ENCODE results near the gene CLSTN1. TPM values are rescaled to one million over a fixed set of nuclear protein-coding genes. Genes with fewer than 3 reads are reported as not detected.

The CLSTN1 gene
- polyA plus RNA-seq, 4 donors, result 29.2 to 78.8 (median 41.8) TPM

GRCh38 chr1:9848022-9848421 is 24.3 kb upstream of the CLSTN1 start:
- Histone ChIP-seq H3K4me3 (ENCODE audit: low read depth in 1 of 3, low read length in 3 of 3) (no peak overlapping the region), H3K4me1 (ENCODE audit: control insufficient read depth in 3 of 3, insufficient read depth in 2 of 3, low read depth in 1 of 3, low read length in 2 of 3) (peaks cover 0 to 22% (median 2%) of the 10 kb centered on the region in 3 donors), H3K9me3 (ENCODE audit: control insufficient read depth in 2 of 2, insufficient read depth in 1 of 2, low read depth in 1 of 2, low read length in 1 of 2) (no peaks in the 10 kb centered on the region), H3K27me3 (ENCODE audit: control insufficient read depth in 3 of 3, insufficient read depth in 3 of 3, low read length in 3 of 3) (no peaks in the 10 kb centered on the region), H3K36me3 (ENCODE audit: control insufficient read depth in 3 of 3, insufficient read depth in 2 of 3, low read depth in 1 of 3, low read length in 3 of 3) (peaks cover 0 to 33% (median 0%) of the 10 kb centered on the region in 3 donors), H3K27ac (ENCODE audit: low read depth in 1 of 3, low read length in 2 of 3) (no peak overlapping the region)
- DNase-seq (peak; percentile 56 to 85), FAIRE-seq (no peak)
- WGBS, 3 donors, result 29 to 48% (median 32%) methylated on average over 8 of the region's 8 CpGs

GRCh38 chr1:9847269-9847668 is 23.5 kb upstream of the CLSTN1 start:
- no peaks in the 10 kb centered on the region for H3K27me3 ChIP-seq (ENCODE audit: control insufficient read depth in 3 of 3, insufficient read depth in 3 of 3, low read length in 3 of 3)
- H3K4me3 ChIP-seq (ENCODE audit: low read depth in 1 of 3, low read length in 3 of 3), result no peak overlapping the region
- 83 to 92% (median 90%) methylated on average over 2 of the region's 2 CpGs for WGBS, 3 donors
- H3K36me3 ChIP-seq (ENCODE audit: control insufficient read depth in 3 of 3, insufficient read depth in 2 of 3, low read depth in 1 of 3, low read length in 3 of 3), result peaks cover 0 to 27% (median 0%) of the 10 kb centered on the region in 3 donors
- no peaks in the 10 kb centered on the region for H3K9me3 ChIP-seq (ENCODE audit: control insufficient read depth in 2 of 2, insufficient read depth in 1 of 2, low read depth in 1 of 2, low read length in 1 of 2)
- FAIRE-seq (no peak), DNase-seq (no peak)
- no peak overlapping the region for H3K27ac ChIP-seq (ENCODE audit: low read depth in 1 of 3, low read length in 2 of 3)
- H3K4me1 ChIP-seq (ENCODE audit: control insufficient read depth in 3 of 3, insufficient read depth in 2 of 3, low read depth in 1 of 3, low read length in 2 of 3), result peaks cover 0 to 23% (median 4%) of the 10 kb centered on the region in 3 donors

GRCh38 chr1:9846611-9847171 is 22.9 kb upstream of the CLSTN1 start:
- FAIRE-seq (no peak), DNase-seq (no peak)
- peaks cover 0 to 23% (median 4%) of the 10 kb centered on the region in 3 donors for H3K4me1 ChIP-seq (ENCODE audit: control insufficient read depth in 3 of 3, insufficient read depth in 2 of 3, low read depth in 1 of 3, low read length in 2 of 3)
- H3K4me3 ChIP-seq (ENCODE audit: low read depth in 1 of 3, low read length in 3 of 3), result no peak overlapping the region
- H3K9me3 ChIP-seq (ENCODE audit: control insufficient read depth in 2 of 2, insufficient read depth in 1 of 2, low read depth in 1 of 2, low read length in 1 of 2), result peaks cover 0 to under 1% of the 10 kb centered on the region in 2 donors
- peak overlapping the region in 1 of 3 donors; percentile 8 for H3K27ac ChIP-seq (ENCODE audit: low read depth in 1 of 3, low read length in 2 of 3)
- 86 to 96% (median 89%) methylated on average over 16 to 17 of the region's 17 CpGs for WGBS, 3 donors
- no peaks in the 10 kb centered on the region for H3K27me3 ChIP-seq (ENCODE audit: control insufficient read depth in 3 of 3, insufficient read depth in 3 of 3, low read length in 3 of 3)
- peaks cover 0 to 24% (median 0%) of the 10 kb centered on the region in 3 donors for H3K36me3 ChIP-seq (ENCODE audit: control insufficient read depth in 3 of 3, insufficient read depth in 2 of 3, low read depth in 1 of 3, low read length in 3 of 3)

DNA sequence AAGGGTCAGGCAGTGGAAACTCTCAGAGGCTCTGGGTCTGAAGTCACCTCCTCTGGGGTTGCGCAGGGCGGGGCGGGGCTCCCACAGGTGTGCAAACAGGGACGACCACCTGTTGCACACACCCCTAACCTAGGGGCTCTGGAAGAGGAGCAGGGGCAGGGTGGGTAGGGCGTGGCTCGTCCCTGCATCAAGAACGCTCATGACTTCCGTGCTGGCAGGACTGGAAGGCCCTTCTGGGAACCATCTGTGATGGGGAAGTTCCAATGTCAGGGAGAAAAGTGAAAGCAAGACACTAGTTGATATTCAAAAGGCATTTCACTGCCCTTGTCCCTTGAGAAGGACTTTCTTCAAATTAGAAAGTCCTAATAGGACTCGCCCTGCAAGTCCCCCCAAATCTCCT is 22.1 kb upstream of the CLSTN1 start:
- Histone ChIP-seq H3K36me3 (ENCODE audit: control insufficient read depth in 3 of 3, insufficient read depth in 2 of 3, low read depth in 1 of 3, low read length in 3 of 3) (peaks cover 0 to 20% (median 0%) of the 10 kb centered on the region in 3 donors), H3K4me3 (ENCODE audit: low read depth in 1 of 3, low read length in 3 of 3) (no peak overlapping the region), H3K27me3 (ENCODE audit: control insufficient read depth in 3 of 3, insufficient read depth in 3 of 3, low read length in 3 of 3) (no peaks in the 10 kb centered on the region), H3K27ac (ENCODE audit: low read depth in 1 of 3, low read length in 2 of 3) (no peak overlapping the region), H3K4me1 (ENCODE audit: control insufficient read depth in 3 of 3, insufficient read depth in 2 of 3, low read depth in 1 of 3, low read length in 2 of 3) (peaks cover 0 to 20% (median 4%) of the 10 kb centered on the region in 3 donors), H3K9me3 (ENCODE audit: control insufficient read depth in 2 of 2, insufficient read depth in 1 of 2, low read depth in 1 of 2, low read length in 1 of 2) (peaks cover 0 to 4% of the 10 kb centered on the region in 2 donors)
- peak; percentile 26 to 39 for DNase-seq
- 50 to 59% (median 55%) methylated on average over 9 of the region's 9 CpGs for WGBS, 3 donors
- FAIRE-seq, result no peak

DNA sequence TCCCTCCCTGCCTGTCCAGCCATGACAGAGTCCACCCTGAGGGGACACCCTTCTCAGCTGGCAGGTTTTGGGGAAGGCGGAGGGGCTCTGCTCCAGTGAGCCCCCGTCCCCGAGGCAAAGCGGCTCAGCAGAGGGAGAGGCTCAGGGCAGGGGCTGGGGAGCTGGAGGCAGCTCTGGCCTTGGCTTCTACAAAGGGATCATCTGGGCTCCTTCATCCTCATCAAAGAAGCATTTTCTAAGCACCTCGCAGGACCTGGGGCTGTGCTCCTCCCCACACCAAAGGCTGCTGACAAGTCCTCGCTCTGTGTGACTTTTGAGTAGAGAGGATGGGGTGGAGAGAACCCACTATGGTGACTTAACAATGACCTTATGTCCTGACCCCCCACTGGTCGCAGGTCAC is 21.0 kb upstream of the CLSTN1 start:
- peaks cover 0 to 16% (median 4%) of the 10 kb centered on the region in 3 donors for H3K4me1 ChIP-seq (ENCODE audit: control insufficient read depth in 3 of 3, insufficient read depth in 2 of 3, low read depth in 1 of 3, low read length in 2 of 3)
- H3K27ac ChIP-seq (ENCODE audit: low read depth in 1 of 3, low read length in 2 of 3), result no peak overlapping the region
- H3K9me3 ChIP-seq (ENCODE audit: control insufficient read depth in 2 of 2, insufficient read depth in 1 of 2, low read depth in 1 of 2, low read length in 1 of 2), result peaks cover 0 to 4% of the 10 kb centered on the region in 2 donors
- no peak for DNase-seq
- no peaks in the 10 kb centered on the region for H3K27me3 ChIP-seq (ENCODE audit: control insufficient read depth in 3 of 3, insufficient read depth in 3 of 3, low read length in 3 of 3)
- no peak for FAIRE-seq
- H3K4me3 ChIP-seq (ENCODE audit: low read depth in 1 of 3, low read length in 3 of 3), result no peak overlapping the region
- peaks cover 0 to 14% (median 0%) of the 10 kb centered on the region in 3 donors for H3K36me3 ChIP-seq (ENCODE audit: control insufficient read depth in 3 of 3, insufficient read depth in 2 of 3, low read depth in 1 of 3, low read length in 3 of 3)
- 87 to 92% (median 88%) methylated on average over 7 of the region's 7 CpGs for WGBS, 3 donors

GRCh38 chr1:9844106-9844505 is 20.3 kb upstream of the CLSTN1 start:
- H3K27me3 ChIP-seq (ENCODE audit: control insufficient read depth in 3 of 3, insufficient read depth in 3 of 3, low read length in 3 of 3), result no peaks in the 10 kb centered on the region
- FAIRE-seq, result no peak
- H3K9me3 ChIP-seq (ENCODE audit: control insufficient read depth in 2 of 2, insufficient read depth in 1 of 2, low read depth in 1 of 2, low read length in 1 of 2), result peaks cover 0 to 4% of the 10 kb centered on the region in 2 donors
- WGBS, 3 donors, result 61 to 66% (median 62%) methylated on average over 12 of the region's 12 CpGs
- no peak for DNase-seq
- no peak overlapping the region for H3K4me3 ChIP-seq (ENCODE audit: low read depth in 1 of 3, low read length in 3 of 3)
- peaks cover 0 to 16% (median 4%) of the 10 kb centered on the region in 3 donors for H3K4me1 ChIP-seq (ENCODE audit: control insufficient read depth in 3 of 3, insufficient read depth in 2 of 3, low read depth in 1 of 3, low read length in 2 of 3)
- peaks cover 0 to 7% (median 0%) of the 10 kb centered on the region in 3 donors for H3K36me3 ChIP-seq (ENCODE audit: control insufficient read depth in 3 of 3, insufficient read depth in 2 of 3, low read depth in 1 of 3, low read length in 3 of 3)
- H3K27ac ChIP-seq (ENCODE audit: low read depth in 1 of 3, low read length in 2 of 3), result peak overlapping the region in 1 of 3 donors; percentile 50

DNA sequence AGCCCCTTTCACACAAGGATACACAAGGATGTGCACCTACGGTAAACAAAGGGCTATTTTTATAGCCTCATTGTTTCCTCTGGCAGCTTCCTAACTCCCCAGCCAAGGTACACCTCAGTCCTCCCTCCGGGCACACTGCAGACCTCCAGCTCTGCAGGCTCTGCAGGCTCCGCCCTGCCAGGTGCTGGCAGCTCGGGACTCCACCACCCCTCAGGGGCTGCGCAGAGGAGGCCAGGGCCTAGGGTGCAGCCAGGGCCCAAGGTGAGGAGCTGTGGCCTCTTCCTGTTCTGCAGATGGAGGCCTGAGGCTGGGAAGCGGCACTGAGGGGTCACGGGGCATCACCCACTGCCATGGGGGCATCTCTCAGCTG is 19.8 kb upstream of the CLSTN1 start:
- H3K27me3 ChIP-seq (ENCODE audit: control insufficient read depth in 3 of 3, insufficient read depth in 3 of 3, low read length in 3 of 3), result no peaks in the 10 kb centered on the region
- H3K4me3 ChIP-seq (ENCODE audit: low read depth in 1 of 3, low read length in 3 of 3), result no peak overlapping the region
- 17 to 58% (median 33%) methylated on average over 5 to 7 of the region's 7 CpGs for WGBS, 3 donors
- DNase-seq, result peak; percentile 43 to 52
- peaks cover 0 to 3% (median 0%) of the 10 kb centered on the region in 3 donors for H3K36me3 ChIP-seq (ENCODE audit: control insufficient read depth in 3 of 3, insufficient read depth in 2 of 3, low read depth in 1 of 3, low read length in 3 of 3)
- no peak for FAIRE-seq
- peak overlapping the region in 1 of 3 donors; percentile 50 for H3K27ac ChIP-seq (ENCODE audit: low read depth in 1 of 3, low read length in 2 of 3)
- peaks cover 0 to 14% (median 4%) of the 10 kb centered on the region in 3 donors for H3K4me1 ChIP-seq (ENCODE audit: control insufficient read depth in 3 of 3, insufficient read depth in 2 of 3, low read depth in 1 of 3, low read length in 2 of 3)
- peaks cover 0 to 4% of the 10 kb centered on the region in 2 donors for H3K9me3 ChIP-seq (ENCODE audit: control insufficient read depth in 2 of 2, insufficient read depth in 1 of 2, low read depth in 1 of 2, low read length in 1 of 2)

- FAIRE-seq (no peak), DNase-seq (peak; percentile 49 to 75)
- 20 to 51% (median 38%) methylated on average over 19 to 20 of the region's 20 CpGs for WGBS, 3 donors
- Histone ChIP-seq H3K27me3 (ENCODE audit: control insufficient read depth in 3 of 3, insufficient read depth in 3 of 3, low read length in 3 of 3) (no peaks in the 10 kb centered on the region), H3K36me3 (ENCODE audit: control insufficient read depth in 3 of 3, insufficient read depth in 2 of 3, low read depth in 1 of 3, low read length in 3 of 3) (no peaks in the 10 kb centered on the region), H3K4me1 (ENCODE audit: control insufficient read depth in 3 of 3, insufficient read depth in 2 of 3, low read depth in 1 of 3, low read length in 2 of 3) (peaks cover 0 to 9% (median 2%) of the 10 kb centered on the region in 3 donors), H3K4me3 (ENCODE audit: low read depth in 1 of 3, low read length in 3 of 3) (no peak overlapping the region), H3K27ac (ENCODE audit: low read depth in 1 of 3, low read length in 2 of 3) (peak overlapping the region in 1 of 3 donors; percentile 50), H3K9me3 (ENCODE audit: control insufficient read depth in 2 of 2, insufficient read depth in 1 of 2, low read depth in 1 of 2, low read length in 1 of 2) (peaks cover 0 to 4% of the 10 kb centered on the region in 2 donors)
Observed at GRCh38 chr1:9842781-9843575, 19.2 kb upstream of the CLSTN1 start.
